IMR-90 (cell line): ENCODE results near the gene RABGEF1. TPM values are rescaled to one million over a fixed set of nuclear protein-coding genes. Genes with fewer than 3 reads are reported as not detected.

ENCODE experiments used
- ATAC-seq: fragments of 200-7000 bp; cut with Tn5 transposase; 2 replicates; pipeline ENCODE4 v1.9.1; 2020; ENCODE audit warnings: low read depth, mild to moderate bottlenecking, moderate library complexity
- BruUV-seq: library from RNA; stranded (reverse); fragments of 400-500 nt; replicated peaks from 2 replicates; lab custom pipeline; 2021; lab: Mats Ljungman, UMichigan
- CTCF ChIA-PET: fragments of 300-600 bp; formaldehyde crosslinking; extraction: SDS; loops from one replicate; lab custom pipeline; 2021; ENCODE audit warnings: antibody characterized with exemption; lab: Yijun Ruan, JAX
- POLR2A ChIA-PET: fragments of 300-600 bp; sonication (Branson Sonifier 250); formaldehyde crosslinking; loops from one replicate; lab custom pipeline; 2022; ENCODE audit warnings: antibody characterized with exemption; ENCODE audit not compliant: unreplicated experiment; lab: Charles Lee
- DNase-seq: peaks from one replicate; pipeline ENCODE4 v3.0.0; 2013
- H2AFZ ChIP-seq: replicated peaks from 2 replicates; pipeline ENCODE3; 2013; ENCODE audit warnings: low read length, mild to moderate bottlenecking; ENCODE audit not compliant: poor library complexity
- H2AK5ac ChIP-seq: 2 replicates; pipeline ENCODE4 v1.6.1; 2013; ENCODE audit warnings: low read depth, low read length, inconsistent platforms
- H2AK9ac ChIP-seq: replicated peaks from 2 replicates; pipeline ENCODE3; 2013; ENCODE audit warnings: mild to moderate bottlenecking, low read depth, low read length, moderate library complexity; ENCODE audit not compliant: poor library complexity
- H2BK120ac ChIP-seq: 2 replicates; pipeline ENCODE4 v1.6.1; 2013; ENCODE audit warnings: low read depth, low read length, inconsistent platforms
- H2BK15ac ChIP-seq: 3 replicates; pipeline ENCODE4 v1.6.1; 2013; ENCODE audit warnings: low read depth, low read length, inconsistent platforms
- H2BK20ac ChIP-seq: 2 replicates; pipeline ENCODE4 v1.6.1; 2013; ENCODE audit warnings: low read depth, mild to moderate bottlenecking, inconsistent platforms, low read length, moderate library complexity
- H2BK5ac ChIP-seq: 2 replicates; pipeline ENCODE4 v1.6.1; 2013; ENCODE audit warnings: mild to moderate bottlenecking, low read depth, low read length, inconsistent platforms; ENCODE audit not compliant: poor library complexity, severe bottlenecking
- H3K14ac ChIP-seq: replicated peaks from 2 replicates; pipeline ENCODE4 v1.6.1; 2013; ENCODE audit warnings: low read depth, low read length, inconsistent platforms
- H3K18ac ChIP-seq: 2 replicates; pipeline ENCODE4 v1.6.1; 2013; ENCODE audit warnings: low read depth, low read length, control low read depth
- H3K23ac ChIP-seq: 2 replicates; pipeline ENCODE4 v1.6.1; 2013; ENCODE audit warnings: low read depth, low read length, inconsistent platforms
- H3K27ac ChIP-seq: 2 replicates; pipeline ENCODE4 v1.5.1; 2013; ENCODE audit warnings: mild to moderate bottlenecking, control low read depth, low read length; ENCODE audit not compliant: insufficient read depth
- H3K27me3 ChIP-seq: 2 replicates; pipeline ENCODE4 v1.6.1; 2013; ENCODE audit warnings: low read length; ENCODE audit not compliant: control insufficient read depth, insufficient read depth
- H3K36me3 ChIP-seq: 2 replicates; pipeline ENCODE4 v1.6.1; 2013; ENCODE audit warnings: low read length, mixed read lengths; ENCODE audit not compliant: control insufficient read depth, insufficient read depth
- H3K4ac ChIP-seq: 2 replicates; pipeline ENCODE4 v1.6.1; 2013; ENCODE audit warnings: low read depth, low read length, inconsistent platforms
- H3K4me1 ChIP-seq: 2 replicates; pipeline ENCODE4 v1.6.1; 2013; ENCODE audit warnings: low read length, mixed read lengths; ENCODE audit not compliant: control insufficient read depth, insufficient read depth
- H3K4me2 ChIP-seq: 2 replicates; pipeline ENCODE4 v1.6.1; 2013; ENCODE audit warnings: low read depth, mild to moderate bottlenecking, control low read depth, low read length, moderate library complexity
- H3K4me3 ChIP-seq: 2 replicates; pipeline ENCODE4 v1.5.1; 2013; ENCODE audit warnings: low read depth, mild to moderate bottlenecking, control low read depth, low read length, moderate library complexity; ENCODE audit not compliant: insufficient read depth
- H3K56ac ChIP-seq: 2 replicates; pipeline ENCODE4 v1.6.1; 2013; ENCODE audit warnings: low read length, inconsistent platforms; ENCODE audit not compliant: insufficient read depth; ENCODE audit errors: extremely low read depth
- H3K79me1 ChIP-seq, 2 experiments: 2 replicates each; pipeline ENCODE4 v1.6.1; 2013; ENCODE audit warnings: low read length in 2 of 2, inconsistent platforms in 1 of 2, low read depth in 1 of 2
- H3K9ac ChIP-seq: 2 replicates; pipeline ENCODE4 v1.6.1; 2013; ENCODE audit warnings: low read depth, low read length, control low read depth
- H3K9me1 ChIP-seq: 2 replicates; pipeline ENCODE4 v1.6.1; 2013; ENCODE audit warnings: low read length, inconsistent platforms; ENCODE audit not compliant: insufficient read depth
- H3K9me3 ChIP-seq: 2 replicates; pipeline ENCODE4 v1.6.1; 2013; ENCODE audit warnings: low read length; ENCODE audit not compliant: control insufficient read depth, insufficient read depth
- H4K20me1 ChIP-seq: 2 replicates; pipeline ENCODE4 v1.6.1; 2013; ENCODE audit warnings: low read length, inconsistent platforms; ENCODE audit not compliant: insufficient read depth
- H4K5ac ChIP-seq: 2 replicates; pipeline ENCODE4 v1.6.1; 2013; ENCODE audit warnings: mild to moderate bottlenecking, low read depth, low read length, control low read depth
- H4K8ac ChIP-seq, 2 experiments: 2 replicates each; pipeline ENCODE4 v1.6.1; 2013; ENCODE audit warnings: low read depth in 2 of 2, low read length in 2 of 2, control low read depth in 1 of 2, inconsistent platforms in 1 of 2
- H4K91ac ChIP-seq: 2 replicates; pipeline ENCODE4 v1.6.1; 2013; ENCODE audit warnings: low read depth, low read length, inconsistent platforms; ENCODE audit not compliant: insufficient read depth
- BHLHE40 ChIP-seq: fragments of 150-350 bp; IDR thresholded peaks from 2 replicates; pipeline ENCODE4 v1.6.1; 2016; ENCODE audit warnings: mild to moderate bottlenecking, low read depth, low read length
- CEBPB ChIP-seq: IDR thresholded peaks from 2 replicates; pipeline ENCODE4 v1.6.1; 2012; ENCODE audit warnings: low read depth, low read length, improper control_type of control experiment
- ELK1 ChIP-seq: fragments of 150-350 bp; IDR thresholded peaks from 2 replicates; pipeline ENCODE4 v1.6.1; 2016; ENCODE audit warnings: low read depth, mild to moderate bottlenecking, low read length, moderate library complexity, borderline replicate concordance
- FOS ChIP-seq: fragments of 150-350 bp; IDR thresholded peaks from 2 replicates; pipeline ENCODE4 v1.6.1; 2016; ENCODE audit warnings: low read depth, low read length
- MAFK ChIP-seq: IDR thresholded peaks from 2 replicates; pipeline ENCODE4 v1.6.1; 2012; ENCODE audit warnings: low read depth, low read length, improper control_type of control experiment
- MAZ ChIP-seq: IDR thresholded peaks from 2 replicates; pipeline ENCODE4 v1.6.1; 2012; ENCODE audit warnings: low read depth, mild to moderate bottlenecking, low read length, improper control_type of control experiment, moderate library complexity, borderline replicate concordance
- MXI1 ChIP-seq: IDR thresholded peaks from 2 replicates; pipeline ENCODE4 v1.6.1; 2012; ENCODE audit warnings: low read depth, mild to moderate bottlenecking, low read length, moderate library complexity, borderline replicate concordance
- NFE2L2 ChIP-seq: fragments of 150-350 bp; IDR thresholded peaks from 2 replicates; pipeline ENCODE4 v1.6.1; 2016; ENCODE audit warnings: low read depth, mild to moderate bottlenecking, low read length
- POLR2A ChIP-seq: IDR thresholded peaks from 2 replicates; pipeline ENCODE4 v1.6.1; 2012; ENCODE audit warnings: mild to moderate bottlenecking, low read depth, low read length
- RAD21 ChIP-seq: IDR thresholded peaks from 2 replicates; pipeline ENCODE4 v1.6.1; 2012; ENCODE audit warnings: low read length, improper control_type of control experiment
- SMC3 ChIP-seq: fragments of 150-350 bp; IDR thresholded peaks from 2 replicates; pipeline ENCODE4 v1.6.1; 2016; ENCODE audit warnings: low read depth, mild to moderate bottlenecking, antibody characterized with exemption, low read length, moderate library complexity
- USF2 ChIP-seq: fragments of 150-350 bp; IDR thresholded peaks from 2 replicates; pipeline ENCODE4 v1.6.1; 2017; ENCODE audit warnings: mild to moderate bottlenecking, antibody characterized with exemption, low read length, low read depth
- WGBS, 2 experiments: methylation state at CpG; one replicate each; pipeline versions ENCODE4 v1.1.5 to v1.1.7; 2013; ENCODE audit warnings: missing lambda C conversion rate in 2 of 2; ENCODE audit not compliant: insufficient read length in 1 of 2; ENCODE audit errors: extremely low coverage in 2 of 2; 5-methylcytosine and 5-hydroxymethylcytosine counted together
- dilution Hi-C: fragments of 300-500 bp; cut with HindIII; formaldehyde crosslinking; loops from one replicate; pipeline ENCODE4 v1.14.3; 2018; ENCODE audit warnings: low sequenced_read_pairs; ENCODE audit not compliant: unreplicated experiment
- in situ Hi-C: fragments of 300-500 bp; cut with MboI; formaldehyde crosslinking; loops from 3 replicates; pipeline ENCODE4 v1.14.3; 2019; ENCODE audit warnings: low sequenced_read_pairs, inconsistent platforms, mixed read lengths
- intact Hi-C: fragments of 100-400 bp; cut with micrococcal nuclease; formaldehyde crosslinking; loops from 2 replicates; pipeline ENCODE4 v1.10.0; 2022
- polyA plus RNA-seq, 3 experiments: library from polyadenylated mRNA; depleted of rRNA; stranded (reverse); fragments of >200 nt; gene quantifications; 2 replicates each; pipeline ENCODE4 v1.2.3, GENCODE V29; 2012; ENCODE audit warnings: low replicate concordance in 1 of 3
- total RNA-seq: library from RNA; depleted of rRNA; stranded (reverse); fragments of >200 nt; gene quantifications from 2 replicates; pipeline ENCODE4 v1.2.3, GENCODE V29; 2012

The RABGEF1 gene
- total and polyA plus RNA-seq, 2 of the 4 experiments (the other 2 are of a cell fraction): 34.9 to 56.6 TPM

GRCh38 chr7:66735850-66736249 is 4.7 kb upstream of the RABGEF1 start:
- peaks cover 8% of the 10 kb centered on the region for H3K9me3 ChIP-seq
- no peak overlapping the region for H3K14ac ChIP-seq
- H3K4me1 ChIP-seq: no peaks in the 10 kb centered on the region; the same call in 1 of the 2 replicates
- no TSS peak for BruUV-seq
- H3K79me1 ChIP-seq: peaks cover 19 to 60% of the 10 kb centered on the region in 2 experiments; a peak in 3 of 4 replicates
- no peak overlapping the region for H2BK20ac ChIP-seq
- DNase-seq: no peak
- dilution Hi-C loops: no loop called here
- no peak overlapping the region for H4K8ac ChIP-seq
- no peak overlapping the region for H3K23ac ChIP-seq
- no peak overlapping the region for H3K9ac ChIP-seq
- no peak overlapping the region for H4K91ac ChIP-seq
- H2BK5ac ChIP-seq: no peak overlapping the region
- H2BK15ac ChIP-seq: no peak overlapping the region
- no peak for ATAC-seq
- no peak overlapping the region for H3K27ac ChIP-seq
- no peak overlapping the region for H4K5ac ChIP-seq
- H2AK9ac ChIP-seq: no peak overlapping the region
- CTCF ChIA-PET: no interaction called here
- H3K9me1 ChIP-seq: no peaks in the 10 kb centered on the region
- no peaks in the 10 kb centered on the region for H3K27me3 ChIP-seq
- no peak overlapping the region for H2AFZ ChIP-seq
- intact Hi-C loops: no loop called here
- H3K36me3 ChIP-seq: peaks cover 9% of the 10 kb centered on the region; the same call in 1 of the 2 replicates
- no peak overlapping the region for H3K4me3 ChIP-seq
- no peak overlapping the region for H2BK120ac ChIP-seq
- no peak overlapping the region for H2AK5ac ChIP-seq
- no peak overlapping the region for H3K4ac ChIP-seq
- TF ChIP-seq MAZ (no peak), MXI1 (no peak), FOS (no peak), RAD21 (no peak), ELK1 (no peak), CEBPB (no peak), NFE2L2 (no peak), MAFK (no peak), USF2 (no peak), SMC3 (no peak), POLR2A (no peak), BHLHE40 (no peak)
- peaks cover 2% of the 10 kb centered on the region; the same call in 1 of the 2 replicates for H4K20me1 ChIP-seq
- no peak overlapping the region for H3K56ac ChIP-seq
- WGBS, 2 experiments: no CpG with 5 or more reads among the region's 1 CpG
- no peak overlapping the region for H3K4me2 ChIP-seq
- in situ Hi-C loops: no loop called here
- POLR2A ChIA-PET: no interaction called here
- H3K18ac ChIP-seq: no peak overlapping the region
